GM12878 (cell line): ENCODE data around the gene SRP68. TPM values are rescaled to one million over a fixed set of nuclear protein-coding genes. Genes with fewer than 3 reads are reported as not detected.

Source experiments
- ATAC-seq: fragments of 200-7000 bp; cut with Tn5 transposase; 3 replicates; pipeline ENCODE4 v1.9.1; 2020; ENCODE audit warnings: mild to moderate bottlenecking, moderate library complexity
- BruUV-seq: library from RNA; stranded (reverse); fragments of 400-500 nt; replicated peaks from 2 replicates; lab custom pipeline; 2021; lab: Mats Ljungman, UMichigan
- CTCF ChIA-PET: fragments of 300-600 bp; sonication (Branson Sonifier 250); formaldehyde crosslinking; extraction: SDS; loops from one replicate; lab custom pipeline; 2021; ENCODE audit warnings: inconsistent platforms; lab: Yijun Ruan, JAX
- POLR2A ChIA-PET: fragments of 350-600 bp; formaldehyde crosslinking; extraction: SDS; loops from one replicate; lab custom pipeline; 2021; ENCODE audit warnings: inconsistent platforms; lab: Charles Lee
- RAD21 ChIA-PET: fragments of 300-600 bp; sonication (Branson Sonifier 250); formaldehyde crosslinking; loops from one replicate; lab custom pipeline; 2023; ENCODE audit warnings: antibody characterized with exemption; ENCODE audit not compliant: unreplicated experiment; lab: Charles Lee
- SMC1A ChIA-PET: fragments of 300-600 bp; sonication (Branson Sonifier 250); formaldehyde crosslinking; loops from one replicate; lab custom pipeline; 2023; ENCODE audit not compliant: unreplicated experiment, uncharacterized antibody; lab: Charles Lee
- DNase-seq: peaks from one replicate; pipeline ENCODE4 v3.0.0-alpha.2; 2011; ENCODE audit warnings: low read depth, low spot score
- FAIRE-seq: peaks from 3 replicates; lab custom pipeline; 2011; peaks lifted over from hg19 to GRCh38; lab: Jason Lieb, UNC
- H2AFZ ChIP-seq: 2 replicates; pipeline ENCODE4 v1.6.0; 2011; ENCODE audit warnings: low read depth, low read length, control low read depth; ENCODE audit not compliant: control insufficient read depth
- H3K27ac ChIP-seq: 2 replicates; pipeline ENCODE4 v1.5.1; 2011; ENCODE audit warnings: control low read depth; ENCODE audit not compliant: control insufficient read depth, insufficient read depth
- H3K27me3 ChIP-seq, 2 experiments: replicated peaks in 1 of 2; 2 replicates each; pipeline versions ENCODE4 v1.6.0 to v1.6.1; 2011; ENCODE audit warnings: low read length in 1 of 2; ENCODE audit not compliant: control insufficient read depth in 2 of 2, insufficient read depth in 2 of 2
- H3K36me3 ChIP-seq, 2 experiments: 2 replicates each; pipeline ENCODE4 v1.5.1; 2011; ENCODE audit warnings: low read length in 1 of 2; ENCODE audit not compliant: control insufficient read depth in 2 of 2, insufficient read depth in 2 of 2
- H3K4me1 ChIP-seq: 2 replicates; pipeline ENCODE4 v1.6.1; 2011; ENCODE audit warnings: mild to moderate bottlenecking, low read length, moderate library complexity, mixed read lengths; ENCODE audit not compliant: control insufficient read depth, insufficient read depth
- H3K4me2 ChIP-seq: 2 replicates; pipeline ENCODE4 v1.6.0; 2011; ENCODE audit warnings: control low read depth; ENCODE audit not compliant: control insufficient read depth, insufficient read depth
- H3K4me3 ChIP-seq: fragments of 200-600 bp; sonication (generic); 2 replicates; pipeline ENCODE4 v1.5.1; 2016
- H3K79me2 ChIP-seq: 2 replicates; pipeline ENCODE4 v1.6.0; 2011; ENCODE audit warnings: low read length; ENCODE audit not compliant: control insufficient read depth, insufficient read depth
- H3K9ac ChIP-seq: 2 replicates; pipeline ENCODE4 v1.8.0; 2011; ENCODE audit warnings: low read length, control low read depth, mixed read lengths; ENCODE audit not compliant: control insufficient read depth, insufficient read depth
- H3K9me3 ChIP-seq: replicated peaks from 3 replicates; pipeline ENCODE4 v1.5.1; 2011; ENCODE audit warnings: mild to moderate bottlenecking, low read length; ENCODE audit not compliant: control insufficient read depth, insufficient read depth
- H4K20me1 ChIP-seq: 2 replicates; pipeline ENCODE4 v1.6.0; 2011; ENCODE audit not compliant: control insufficient read depth, insufficient read depth
- ZBTB4 ChIP-seq: fragments of 450-650 bp; formaldehyde crosslinking; IDR thresholded peaks from 2 replicates; pipeline ENCODE4 v1.4.0; 2022; ENCODE audit warnings: mild to moderate bottlenecking, moderate library complexity
- ZBTB40 ChIP-seq: fragments of 450-650 bp; IDR thresholded peaks from 2 replicates; pipeline ENCODE4 v1.6.1; 2016; ENCODE audit warnings: mild to moderate bottlenecking, moderate library complexity, borderline replicate concordance
- WGBS: methylation state at CpG from one replicate; pipeline ENCODE4 v1.1.6; 2016; ENCODE audit warnings: low lambda C conversion rate; ENCODE audit not compliant: insufficient replicate concordance, insufficient coverage; ENCODE audit errors: missing lambda C conversion rate; 5-methylcytosine and 5-hydroxymethylcytosine counted together
- in situ Hi-C: fragments of 300-500 bp; cut with MboI; formaldehyde crosslinking; loops from 9 replicates; pipeline ENCODE4 v1.14.3; 2018; ENCODE audit warnings: mixed read lengths
- intact Hi-C: fragments of 100-400 bp; cut with micrococcal nuclease; formaldehyde crosslinking; loops from one replicate; pipeline ENCODE4 v1.14.2; 2022; ENCODE audit not compliant: unreplicated experiment
- polyA plus RNA-seq, 11 experiments: library from polyadenylated mRNA; depleted of rRNA in 4 of 11; unstranded in 6 of 11; stranded (reverse) in 5 of 11; fragments of >200 nt; fragmentation: Nextera tagmentation in 4 of 11; fragmentation: Illumina TruSeq in 1 of 11; extraction: Ambion mirVana in 4 of 11; extraction: Trizol in 1 of 11; gene quantifications; 1 replicate in 1 of 11; 2 replicates in 10 of 11; pipeline versions ENCODE4 v1.2.1 to v1.2.3, GENCODE V29; 2011 to 2016; ENCODE audit warnings: inconsistent platforms in 2 of 11, missing spikeins in 2 of 11, low read depth in 1 of 11
- total RNA-seq, 4 experiments: library from RNA; depleted of rRNA in 3 of 4; stranded (reverse); fragments of >200 nt in 3 of 4; fragmentation: Illumina TruSeq in 1 of 4; extraction: Trizol in 1 of 4; gene quantifications; 2 replicates each; pipeline versions ENCODE4 v1.2.1 to v1.2.3, GENCODE V29; 2013 to 2021

The SRP68 gene
- total and polyA plus RNA-seq, 10 of the 15 experiments (the other 5 are each of a cell fraction or from before 2014, with no cell fraction given): 24.7 to 89.7 (median 62.7) TPM

GRCh38 chr17:76111956-76112355 lies 39.6 kb upstream of the SRP68 start:
- intact Hi-C loops: no loop called here
- SMC1A ChIA-PET: no interaction called here
- BruUV-seq: no TSS peak
- H4K20me1 ChIP-seq: no peaks in the 10 kb centered on the region
- in situ Hi-C loops: no loop called here
- TF ChIP-seq ZBTB4 (no peak), ZBTB40 (no peak)
- TF ChIP-seq, all 136 proteins: peak for 0
- 45% methylated on average over 2 of the region's 2 CpGs for WGBS
- H2AFZ ChIP-seq: no peak overlapping the region
- ChIA-PET POLR2A (interaction anchor here (0.5 kb wide), 2 partner anchors 108 to 147 kb away, joined by 3 to 8 read pairs; no protein-coding TSS in a partner anchor), CTCF (interaction anchor here (1.4 to 18.3 kb wide), 3 partner anchors 8 to 168 kb away, joined by 4 to 316 read pairs (median 4); no protein-coding TSS in a partner anchor), RAD21 (interaction anchor here (1.5 kb wide), 1 partner anchor 168 kb away, joined by 3 read pairs; no protein-coding TSS in a partner anchor)
- H3K79me2 ChIP-seq: no peaks in the 10 kb centered on the region
- H3K4me3 ChIP-seq: no peak overlapping the region
- H3K9me3 ChIP-seq: no peaks in the 10 kb centered on the region
- no peak overlapping the region for H3K9ac ChIP-seq
- no peak for ATAC-seq
- DNase-seq: no peak
- H3K27ac ChIP-seq: no peak overlapping the region
- FAIRE-seq: no peak
- H3K27me3 ChIP-seq: no peaks in the 10 kb centered on the region
- no peaks in the 10 kb centered on the region for H3K4me1 ChIP-seq
- H3K36me3 ChIP-seq: no peaks in the 10 kb centered on the region
- no peak overlapping the region for H3K4me2 ChIP-seq
